Testis (tissue), 3 donors: Measurements from ENCODE around the gene LRP1. TPM values are rescaled to one million over a fixed set of nuclear protein-coding genes. Genes with fewer than 3 reads are reported as not detected.

ENCODE experiments used
- DNase-seq: peaks from one replicate; pipeline ENCODE4 v3.0.0-alpha.2; 2019
- H3K27ac ChIP-seq, 2 donors: fragments of 200-600 bp; sonication (generic); one replicate each; pipeline ENCODE4 v1.5.1; 2019
- H3K27me3 ChIP-seq: fragments of 200-600 bp; sonication (generic); one replicate; pipeline ENCODE4 v1.5.1; 2019
- H3K36me3 ChIP-seq: fragments of 200-600 bp; sonication (generic); one replicate; pipeline ENCODE4 v1.5.1; 2017; ENCODE audit warnings: low read depth; ENCODE audit errors: missing control alignments
- H3K4me1 ChIP-seq: fragments of 200-600 bp; sonication (generic); one replicate; pipeline ENCODE4 v1.5.1; 2019
- H3K4me3 ChIP-seq, 2 donors: fragments of 200-600 bp; sonication (generic); one replicate each; pipeline ENCODE4 v1.5.1; 2017 to 2019
- H3K9me3 ChIP-seq: fragments of 200-600 bp; sonication (generic); one replicate; pipeline ENCODE4 v1.5.1; 2017
- CTCF ChIP-seq, 3 experiments: fragments of 450-650 bp in 2 of 3; fragments of 200-600 bp in 1 of 3; sonication (generic) in 1 of 3; IDR thresholded peaks; one replicate each; pipeline ENCODE4 v1.5.1; 2016 to 2019; ENCODE audit warnings: antibody characterized with exemption in 3 of 3, mild to moderate bottlenecking in 2 of 3, moderate library complexity in 1 of 3
- POLR2A ChIP-seq: fragments of 450-650 bp; IDR thresholded peaks from one replicate; pipeline ENCODE4 v1.6.1; 2017; ENCODE audit warnings: antibody characterized with exemption, mild to moderate bottlenecking, moderate library complexity
- WGBS, 2 donors: methylation state at CpG; one replicate each; pipeline ENCODE4 v1.1.5; 2018; 5-methylcytosine and 5-hydroxymethylcytosine counted together
- intact Hi-C: fragments of 100-400 bp; cut with DNase I; formaldehyde crosslinking; loops from one replicate; pipeline ENCODE4 v1.15.1; 2023; ENCODE audit warnings: low total_unique reads
- polyA plus RNA-seq: library from polyadenylated mRNA; stranded (reverse); fragments of 350-450 nt; fragmentation: Illumina TruSeq; extraction: RNeasy Lipid Tissue Mini Kit (QIAGEN cat#74804); gene quantifications from one replicate; pipeline ENCODE4 v1.2.3, GENCODE V29; 2014; ENCODE audit warnings: low read depth, low replicate concordance; ENCODE audit not compliant: insufficient read depth
- total RNA-seq, 2 donors: library from RNA; depleted of rRNA; stranded (reverse); fragments of >200 nt; gene quantifications; one replicate each; pipeline ENCODE4 v1.2.3, GENCODE V29; 2016

LRP1 gene
- total and polyA plus RNA-seq, 3 donors from 2014 or later = 82.4 to 200 (median 135) TPM

GRCh38 chr12:57088354-57089270 is 39.7 kb upstream of the LRP1 start, which contains the start of gene NAB2:
NAB2 (plus strand) TSS chr12:57089114; CDS start chr12:57089272, 158 bp downstream.
- Histone ChIP-seq H3K27ac (peak within 1 kb of the TSS; percentile 96 to 100), H3K27me3 (no peaks in the 10 kb centered on the region), H3K36me3 (no peaks in the 10 kb centered on the region), H3K4me1 (peaks cover 41% of the 10 kb centered on the region), H3K9me3 (no peaks in the 10 kb centered on the region), H3K4me3 (peak within 1 kb of the TSS; percentile 80 to 88)
- peak; percentile 96 for DNase-seq
- peak in 1 of 3 experiments; percentile 11 for TF ChIP-seq CTCF (IDR thresholded peaks at IDR 0.05)
- peak; percentile 16 for TF ChIP-seq POLR2A
- intact Hi-C loops = no loop called here
- WGBS, 2 donors = 1% methylated on average over 18 to 89 of the region's 91 CpGs

GRCh38 chr12:57089271-57090245 is 38.7 kb upstream of the LRP1 start:
- TF ChIP-seq POLR2A = no peak
- no peak for TF ChIP-seq CTCF (IDR thresholded peaks at IDR 0.05)
- H3K27me3 ChIP-seq = no peaks in the 10 kb centered on the region
- H3K36me3 ChIP-seq = no peaks in the 10 kb centered on the region
- H3K9me3 ChIP-seq = no peaks in the 10 kb centered on the region
- whole genome bisulfite sequencing, 2 donors = 0% methylated on average over 27 to 44 of the region's 45 CpGs
- peak; percentile 87 for DNase-seq
- intact Hi-C loops = no loop called here
- H3K27ac ChIP-seq = peak overlapping the region; percentile 96 to 100
- H3K4me1 ChIP-seq = peaks cover 50% of the 10 kb centered on the region
- peak overlapping the region; percentile 80 to 88 for H3K4me3 ChIP-seq

- Histone ChIP-seq H3K4me1 (peaks cover 50% of the 10 kb centered on the region), H3K4me3 (peak overlapping the region; percentile 80 to 88), H3K27me3 (no peaks in the 10 kb centered on the region), H3K36me3 (no peaks in the 10 kb centered on the region), H3K9me3 (no peaks in the 10 kb centered on the region), H3K27ac (peak overlapping the region; percentile 96 to 100)
- 6 to 10% methylated on average over 6 of the region's 6 CpGs for WGBS, 2 donors
- no peak for DNase-seq
- intact Hi-C loops = no loop called here
- TF ChIP-seq POLR2A (no peak), CTCF (IDR thresholded peaks at IDR 0.05) (no peak)
Observed at GRCh38 chr12:57090490-57090889, 37.8 kb upstream of the LRP1 start.

- H3K27me3 ChIP-seq = no peaks in the 10 kb centered on the region
- TF ChIP-seq POLR2A = no peak
- no peak for TF ChIP-seq CTCF (IDR thresholded peaks at IDR 0.05)
- no peak overlapping the region for H3K4me3 ChIP-seq
- peak overlapping the region in 1 of 2 donors; percentile 100 for H3K27ac ChIP-seq
- H3K4me1 ChIP-seq = peaks cover 44% of the 10 kb centered on the region
- peak; percentile 48 for DNase-seq
- H3K36me3 ChIP-seq = no peaks in the 10 kb centered on the region
- H3K9me3 ChIP-seq = no peaks in the 10 kb centered on the region
- WGBS, 2 donors = 48 to 55% methylated on average over 17 to 22 of the region's 22 CpGs
- intact Hi-C loops = no loop called here
Observed at GRCh38 chr12:57090924-57091637, 37.2 kb upstream of the LRP1 start.
